ENCODE measurements around the gene FBXO46. TPM values are rescaled to one million over a fixed set of nuclear protein-coding genes. Genes with fewer than 3 reads are reported as not detected.

FBXO46 gene
- total and polyA plus RNA-seq, 2 of the 13 experiments (the other 11 are each of a cell fraction or from before 2014, with no cell fraction given): 6.2 to 6.4 TPM

DNA sequence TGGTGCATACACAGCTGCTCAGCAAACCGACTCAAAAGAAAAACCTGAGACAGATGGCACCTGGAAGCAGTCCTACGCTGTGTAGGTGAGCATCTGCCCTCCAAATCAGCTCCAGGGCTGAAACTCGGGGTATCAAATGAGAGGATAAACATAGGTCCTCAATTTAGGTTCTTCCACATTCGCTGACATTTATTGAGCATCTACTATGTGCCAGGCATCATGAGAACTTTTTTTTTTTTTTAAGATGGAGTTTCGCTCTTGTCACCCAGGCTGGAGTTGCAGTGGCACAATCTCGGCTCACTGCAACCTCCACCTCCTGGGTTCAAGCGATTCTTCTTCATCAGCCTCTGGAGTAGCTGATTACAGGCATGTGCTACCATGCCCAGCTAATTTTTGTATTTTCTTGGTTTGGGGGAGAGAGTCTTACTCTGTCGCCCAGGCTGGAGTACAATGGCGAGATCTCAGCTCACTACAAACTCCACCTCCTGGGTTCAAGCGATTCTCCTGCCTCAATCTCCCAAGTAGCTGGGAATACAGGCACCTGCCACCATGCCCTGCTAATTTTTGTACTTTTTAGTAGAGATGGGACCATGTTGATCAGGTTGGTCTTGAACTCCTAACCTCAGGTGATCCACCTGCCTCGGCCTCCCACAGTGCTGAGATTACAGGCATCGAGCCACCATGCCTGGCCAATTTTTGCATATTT is 24.8 kb downstream of the FBXO46 start:
- Histone ChIP-seq H4K20me1 (ENCODE audit: insufficient read depth, low read length) (no peaks in the 10 kb centered on the region), H3K4me1 (ENCODE audit: insufficient read depth, low read length) (no peaks in the 10 kb centered on the region), H3K4me2 (ENCODE audit: low read depth, low read length) (no peak overlapping the region), H3K36me3 (replicated peaks in 1 of 2; ENCODE audit: control insufficient read depth in 1 of 2, insufficient read depth in 2 of 2, low read length in 2 of 2) (peaks cover 7 to 12% of the 10 kb centered on the region in 2 experiments; a peak in 4 of 5 replicates), H3K27ac (ENCODE audit: extremely low read length, insufficient read depth, low read length) (no peak overlapping the region), H3K9me3 (ENCODE audit: low read length) (no peaks in the 10 kb centered on the region), H3K79me2 (ENCODE audit: insufficient read depth, low read length) (no peaks in the 10 kb centered on the region), H3K27me3 (ENCODE audit: control insufficient read depth in 1 of 2, insufficient read depth in 2 of 2, low read length in 2 of 2) (no peaks in the 10 kb centered on the region), H3K9ac (ENCODE audit: insufficient read depth, low read depth, low read length) (no peak overlapping the region), H3K4me3 (replicated peaks in 1 of 3; ENCODE audit: insufficient read depth in 1 of 3, low read depth in 2 of 3, low read length in 3 of 3) (no peak overlapping the region), H2AFZ (ENCODE audit: low read length) (no peak overlapping the region)
- BruUV-seq (replicated peaks): no TSS peak
- CTCF ChIA-PET (ENCODE audit: low intra/inter-chr PET ratio, low total read pairs): no interaction called here
- ATAC-seq (no peak), DNase-seq (ENCODE audit: low spot score) (no peak), FAIRE-seq (no peak)
- WGBS (ENCODE audit: low lambda C conversion rate): 91% methylated on average over 12 of the region's 12 CpGs
- intact Hi-C loops (cut with micrococcal nuclease; ENCODE audit: unreplicated experiment): no loop called here
- in situ Hi-C loops (cut with HindIII; ENCODE audit: extremely low pct_ligation_motif_present, low pct_unique_long_range_greater_than_20kb): no loop called here
- POLR2A ChIA-PET: interaction anchor here (4.9 kb wide), 1 partner anchor 11 kb away, joined by 24 read pairs; no protein-coding TSS in a partner anchor
- TF ChIP-seq EEA1 (CRISPR knock-in tag; IDR thresholded peaks at IDR 0.05; ENCODE audit: borderline replicate concordance) (no peak), HNF4G (IDR thresholded peaks at IDR 0.05; ENCODE audit: borderline replicate concordance, low read depth, low read length) (no peak), HNF4G (CRISPR knock-in tag; IDR thresholded peaks at IDR 0.05; ENCODE audit: borderline replicate concordance, low read depth) (no peak), YEATS4 (CRISPR knock-in tag; IDR thresholded peaks at IDR 0.05; ENCODE audit: borderline replicate concordance) (no peak), PHB2 (IDR thresholded peaks at IDR 0.05; ENCODE audit: partially characterized antibody) (no peak), ZNF232 (CRISPR knock-in tag; IDR thresholded peaks at IDR 0.05; ENCODE audit: borderline replicate concordance) (no peak), ZMAT5 (CRISPR knock-in tag; IDR thresholded peaks at IDR 0.05; ENCODE audit: borderline replicate concordance, low read depth) (no peak), ZBTB26 (CRISPR knock-in tag; IDR thresholded peaks at IDR 0.05; ENCODE audit: borderline replicate concordance) (no peak), ZBTB42 (CRISPR knock-in tag; IDR thresholded peaks at IDR 0.05) (no peak), MIXL1 (CRISPR knock-in tag; IDR thresholded peaks at IDR 0.05) (no peak), ZNF557 (CRISPR knock-in tag; IDR thresholded peaks at IDR 0.05) (no peak), ETV6 (CRISPR knock-in tag; conservative IDR thresholded peaks at IDR 0.05) (no peak), REL (CRISPR knock-in tag; conservative IDR thresholded peaks at IDR 0.05) (no peak), GFI1 (CRISPR knock-in tag; IDR thresholded peaks at IDR 0.05; ENCODE audit: borderline replicate concordance) (no peak)
- TF ChIP-seq, protein P1, sequence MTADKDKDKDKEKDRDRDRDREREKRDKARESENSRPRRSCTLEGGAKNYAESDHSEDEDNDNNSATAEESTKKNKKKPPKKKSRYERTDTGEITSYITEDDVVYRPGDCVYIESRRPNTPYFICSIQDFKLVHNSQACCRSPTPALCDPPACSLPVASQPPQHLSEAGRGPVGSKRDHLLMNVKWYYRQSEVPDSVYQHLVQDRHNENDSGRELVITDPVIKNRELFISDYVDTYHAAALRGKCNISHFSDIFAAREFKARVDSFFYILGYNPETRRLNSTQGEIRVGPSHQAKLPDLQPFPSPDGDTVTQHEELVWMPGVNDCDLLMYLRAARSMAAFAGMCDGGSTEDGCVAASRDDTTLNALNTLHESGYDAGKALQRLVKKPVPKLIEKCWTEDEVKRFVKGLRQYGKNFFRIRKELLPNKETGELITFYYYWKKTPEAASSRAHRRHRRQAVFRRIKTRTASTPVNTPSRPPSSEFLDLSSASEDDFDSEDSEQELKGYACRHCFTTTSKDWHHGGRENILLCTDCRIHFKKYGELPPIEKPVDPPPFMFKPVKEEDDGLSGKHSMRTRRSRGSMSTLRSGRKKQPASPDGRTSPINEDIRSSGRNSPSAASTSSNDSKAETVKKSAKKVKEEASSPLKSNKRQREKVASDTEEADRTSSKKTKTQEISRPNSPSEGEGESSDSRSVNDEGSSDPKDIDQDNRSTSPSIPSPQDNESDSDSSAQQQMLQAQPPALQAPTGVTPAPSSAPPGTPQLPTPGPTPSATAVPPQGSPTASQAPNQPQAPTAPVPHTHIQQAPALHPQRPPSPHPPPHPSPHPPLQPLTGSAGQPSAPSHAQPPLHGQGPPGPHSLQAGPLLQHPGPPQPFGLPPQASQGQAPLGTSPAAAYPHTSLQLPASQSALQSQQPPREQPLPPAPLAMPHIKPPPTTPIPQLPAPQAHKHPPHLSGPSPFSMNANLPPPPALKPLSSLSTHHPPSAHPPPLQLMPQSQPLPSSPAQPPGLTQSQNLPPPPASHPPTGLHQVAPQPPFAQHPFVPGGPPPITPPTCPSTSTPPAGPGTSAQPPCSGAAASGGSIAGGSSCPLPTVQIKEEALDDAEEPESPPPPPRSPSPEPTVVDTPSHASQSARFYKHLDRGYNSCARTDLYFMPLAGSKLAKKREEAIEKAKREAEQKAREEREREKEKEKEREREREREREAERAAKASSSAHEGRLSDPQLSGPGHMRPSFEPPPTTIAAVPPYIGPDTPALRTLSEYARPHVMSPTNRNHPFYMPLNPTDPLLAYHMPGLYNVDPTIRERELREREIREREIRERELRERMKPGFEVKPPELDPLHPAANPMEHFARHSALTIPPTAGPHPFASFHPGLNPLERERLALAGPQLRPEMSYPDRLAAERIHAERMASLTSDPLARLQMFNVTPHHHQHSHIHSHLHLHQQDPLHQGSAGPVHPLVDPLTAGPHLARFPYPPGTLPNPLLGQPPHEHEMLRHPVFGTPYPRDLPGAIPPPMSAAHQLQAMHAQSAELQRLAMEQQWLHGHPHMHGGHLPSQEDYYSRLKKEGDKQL (CRISPR knock-in tag; IDR thresholded peaks at IDR 0.05; ENCODE audit: low read depth): no peak
